GM18907 (cell line): ENCODE data around the gene LMNA.
"Not testable (repeated sequence)": the region's sequence is repeated elsewhere in the genome, so short reads cannot be mapped to it uniquely, and the experiment has no call there.

Experiments used
- ATAC-seq: cut with Tn5 transposase; IDR thresholded peaks from one replicate; pipeline ENCODE4 v1.9.1; 2021; ENCODE audit warnings: mild to moderate bottlenecking, moderate library complexity; ENCODE audit not compliant: unreplicated experiment

Gene LMNA

GRCh38 chr1:156114101-156114918 is at the start of gene LMNA:
Gene LMNA (plus strand): TSS chr1:156114711. CDS start chr1:156114919, 208 bp downstream.
- peak; percentile 70 for ATAC-seq

- no peak for ATAC-seq
These were observed 49.3 kb upstream of the LMNA start for GRCh38 chr1:156065212-156065611.

- ATAC-seq: no peak
These were observed 48.6 kb upstream of the LMNA start for GRCh38 chr1:156065871-156066270.

GRCh38 chr1:156067262-156067661 is 47.2 kb upstream of the LMNA start:
- no peak for ATAC-seq

- no peak for ATAC-seq
These were observed 44.7 kb upstream of the LMNA start for GRCh38 chr1:156069490-156070455.

GRCh38 chr1:156070548-156070947 is 44.0 kb upstream of the LMNA start:
- no peak for ATAC-seq

GRCh38 chr1:156071332-156071816 is 43.1 kb upstream of the LMNA start:
- ATAC-seq: not testable (repeated sequence)

GRCh38 chr1:156072251-156072650 is 42.3 kb upstream of the LMNA start:
- no peak for ATAC-seq

GRCh38 chr1:156073110-156073687 is 41.3 kb upstream of the LMNA start:
- no peak for ATAC-seq

GRCh38 chr1:156073740-156074139 is 40.8 kb upstream of the LMNA start:
- ATAC-seq: no peak

GRCh38 chr1:156074661-156075060 is 39.9 kb upstream of the LMNA start:
- ATAC-seq: no peak

- no peak for ATAC-seq
These were observed 39.3 kb upstream of the LMNA start for GRCh38 chr1:156075162-156075561.

- ATAC-seq: no peak
These were observed 38.7 kb upstream of the LMNA start for GRCh38 chr1:156075775-156076204.

GRCh38 chr1:156076609-156077429 is 37.7 kb upstream of the LMNA start:
- peak; percentile 68 for ATAC-seq

GRCh38 chr1:156077430-156077760 is 37.1 kb upstream of the LMNA start:
- no peak for ATAC-seq

GRCh38 chr1:156078728-156079127 is 35.8 kb upstream of the LMNA start:
- no peak for ATAC-seq

GRCh38 chr1:156079762-156080161 is 34.7 kb upstream of the LMNA start:
- no peak for ATAC-seq

GRCh38 chr1:156080241-156080862 is 34.2 kb upstream of the LMNA start:
- ATAC-seq: no peak

- no peak for ATAC-seq
These were observed 33.7 kb upstream of the LMNA start for GRCh38 chr1:156080863-156081179.
